DOHH2 (cell line): ENCODE results near the gene ATXN2.

Source experiments
- EZH2phosphoT487 ChIP-seq: fragments of 200-600 bp; sonication (generic); IDR thresholded peaks from 2 replicates; pipeline ENCODE4 v1.6.1; 2017; ENCODE audit warnings: borderline replicate concordance, mild to moderate bottlenecking, antibody characterized with exemption, low read length, moderate library complexity, mixed read lengths
- TF ChIP-seq, protein P1 (sequence below): fragments of 200-600 bp; sonication (generic); IDR thresholded peaks from one replicate; pipeline ENCODE4 v1.5.1; 2014; ENCODE audit warnings: antibody characterized with exemption, mild to moderate bottlenecking, low read depth, low read length; ENCODE audit not compliant: poor library complexity, severe bottlenecking

DNA sequence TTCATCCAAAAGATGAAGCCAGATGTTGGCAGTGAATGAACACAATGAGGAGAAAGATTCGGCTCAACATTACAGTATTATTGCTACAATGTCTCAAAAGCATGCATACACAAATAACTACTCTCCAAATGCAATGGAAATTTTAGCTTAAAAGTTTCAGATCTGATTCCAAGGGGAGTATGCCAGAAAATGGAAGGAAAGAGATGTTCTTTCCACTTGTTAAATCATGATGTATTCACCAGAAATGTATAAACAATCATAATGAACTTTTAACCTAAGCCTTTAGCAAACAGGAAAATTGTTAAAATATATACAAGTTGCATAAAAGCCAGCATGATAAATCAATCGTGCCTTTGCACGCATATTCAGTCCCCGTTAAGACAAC is 131.3 kb downstream of the ATXN2 start:
- TF ChIP-seq, protein P1, sequence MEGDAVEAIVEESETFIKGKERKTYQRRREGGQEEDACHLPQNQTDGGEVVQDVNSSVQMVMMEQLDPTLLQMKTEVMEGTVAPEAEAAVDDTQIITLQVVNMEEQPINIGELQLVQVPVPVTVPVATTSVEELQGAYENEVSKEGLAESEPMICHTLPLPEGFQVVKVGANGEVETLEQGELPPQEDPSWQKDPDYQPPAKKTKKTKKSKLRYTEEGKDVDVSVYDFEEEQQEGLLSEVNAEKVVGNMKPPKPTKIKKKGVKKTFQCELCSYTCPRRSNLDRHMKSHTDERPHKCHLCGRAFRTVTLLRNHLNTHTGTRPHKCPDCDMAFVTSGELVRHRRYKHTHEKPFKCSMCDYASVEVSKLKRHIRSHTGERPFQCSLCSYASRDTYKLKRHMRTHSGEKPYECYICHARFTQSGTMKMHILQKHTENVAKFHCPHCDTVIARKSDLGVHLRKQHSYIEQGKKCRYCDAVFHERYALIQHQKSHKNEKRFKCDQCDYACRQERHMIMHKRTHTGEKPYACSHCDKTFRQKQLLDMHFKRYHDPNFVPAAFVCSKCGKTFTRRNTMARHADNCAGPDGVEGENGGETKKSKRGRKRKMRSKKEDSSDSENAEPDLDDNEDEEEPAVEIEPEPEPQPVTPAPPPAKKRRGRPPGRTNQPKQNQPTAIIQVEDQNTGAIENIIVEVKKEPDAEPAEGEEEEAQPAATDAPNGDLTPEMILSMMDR: no peak
- no peak for TF ChIP-seq EZH2phosphoT487
